ENCODE data around the gene ISCU.
"Not testable (repeated sequence)": the region's sequence is repeated elsewhere in the genome, so short reads cannot be mapped to it uniquely, and the experiment has no call there.

Gene ISCU

DNA sequence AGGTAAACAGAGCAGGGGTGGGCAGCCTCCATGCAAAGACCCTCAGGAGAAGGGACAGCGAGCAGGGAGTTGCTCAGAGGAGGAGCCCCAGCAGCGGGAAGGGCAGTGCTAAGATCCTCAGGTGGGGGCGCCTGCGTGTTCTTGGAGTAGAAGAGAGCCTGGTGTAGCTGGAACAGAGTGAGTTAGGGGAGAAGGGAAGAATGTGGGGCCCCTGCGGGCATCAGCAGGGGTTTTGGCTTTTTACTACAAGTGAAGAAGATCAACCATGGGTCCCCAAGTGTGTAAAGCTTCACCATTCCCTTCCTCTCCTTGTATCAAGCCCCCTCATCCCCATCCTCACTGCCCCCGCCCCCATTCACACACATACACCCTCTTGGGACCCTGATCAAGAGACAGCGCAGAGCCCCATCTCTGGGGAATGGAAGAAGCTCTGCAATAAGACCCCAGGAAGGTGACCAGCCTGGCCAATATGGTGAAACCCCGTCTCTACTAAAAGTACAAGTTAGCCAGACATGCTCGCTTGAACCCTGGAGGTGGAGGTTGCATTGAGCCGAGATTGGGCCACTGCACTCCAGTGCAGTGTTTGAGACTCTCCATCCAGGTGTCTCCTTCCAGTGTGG lies 45.7 kb downstream of the ISCU start:
- no peak for DNase-seq

DNA sequence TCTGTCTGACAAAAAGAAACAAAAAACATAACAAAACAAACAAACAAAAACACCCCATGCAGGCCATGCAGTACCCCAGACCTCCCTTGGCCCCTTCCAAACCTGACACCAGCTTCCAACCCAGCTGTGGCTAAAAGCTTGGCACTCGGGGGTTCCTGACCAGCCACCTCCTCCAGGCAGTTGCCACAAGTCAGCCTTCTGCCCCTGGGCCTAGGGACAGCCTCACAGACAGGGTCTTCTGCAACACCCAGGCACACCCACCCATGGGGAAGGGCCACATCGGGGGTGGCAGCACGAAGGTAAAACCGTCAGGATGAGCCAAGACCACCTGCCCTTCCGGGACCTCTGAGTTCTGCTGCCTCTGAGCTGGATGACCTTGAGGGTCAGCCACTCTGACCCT lies 46.2 kb downstream of the ISCU start:
- no peak for DNase-seq

DNA sequence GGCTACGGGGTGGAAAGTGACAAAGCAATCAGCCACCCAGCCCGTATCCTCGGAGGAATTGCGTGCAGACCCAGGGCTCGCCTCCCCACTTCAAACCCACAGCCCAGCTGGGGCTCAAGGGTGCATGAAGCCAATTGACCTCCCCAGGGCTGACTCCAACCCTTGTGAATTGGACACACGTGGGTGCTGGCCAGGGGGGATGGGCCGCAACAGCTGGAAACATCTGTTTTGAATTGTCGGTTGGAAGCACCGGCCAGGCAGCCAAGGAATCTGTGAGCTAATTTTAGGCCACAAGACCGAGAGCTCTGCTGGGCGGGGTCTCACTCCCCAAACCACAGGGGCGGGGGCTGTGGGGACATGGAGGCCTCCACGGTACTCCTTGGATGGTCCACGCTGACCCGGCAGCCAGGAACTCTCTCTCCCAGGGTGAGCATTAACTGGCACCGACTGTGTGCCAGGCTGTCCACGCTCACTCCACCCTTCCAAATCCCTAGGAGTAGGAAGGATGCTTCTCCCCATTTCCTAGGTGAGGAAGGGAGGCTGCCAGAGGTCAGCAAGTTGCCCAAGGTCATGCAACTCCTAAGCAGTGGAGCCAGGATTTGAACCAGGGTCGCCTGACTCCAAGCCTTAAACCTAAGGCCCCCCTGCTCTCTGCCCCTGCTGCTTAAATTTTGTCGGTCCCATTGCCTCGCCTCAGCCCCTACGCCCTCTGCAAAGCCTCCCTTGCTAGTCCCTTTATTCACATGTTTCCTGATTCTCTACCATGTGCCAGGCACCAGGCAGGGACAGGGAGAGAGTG lies 47.3 kb downstream of the ISCU start:
- no peak for DNase-seq

DNA sequence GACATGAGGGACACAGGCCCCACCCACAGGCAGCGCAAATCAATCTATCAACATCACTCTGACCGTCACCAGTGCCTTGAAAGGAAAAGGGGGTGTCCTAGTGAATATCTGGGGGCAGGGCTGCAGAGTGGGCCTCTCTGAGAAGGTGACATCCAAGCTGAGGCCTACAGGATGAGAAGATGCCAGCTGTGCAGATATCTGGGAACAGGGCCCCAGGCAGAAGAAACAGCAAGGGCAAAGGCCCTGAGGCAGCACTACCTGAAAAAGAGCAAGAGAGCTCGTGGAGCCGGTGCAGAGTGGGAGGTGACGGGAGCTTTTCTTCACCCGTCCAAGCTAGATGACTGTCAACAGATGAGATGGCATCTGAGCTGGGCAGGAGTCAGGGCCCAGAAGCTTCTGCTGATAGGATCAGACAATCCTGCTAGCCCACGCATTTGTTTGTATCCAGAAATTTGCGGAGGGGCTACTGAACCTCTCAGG lies 48.0 kb downstream of the ISCU start:
- no peak for DNase-seq

DNA sequence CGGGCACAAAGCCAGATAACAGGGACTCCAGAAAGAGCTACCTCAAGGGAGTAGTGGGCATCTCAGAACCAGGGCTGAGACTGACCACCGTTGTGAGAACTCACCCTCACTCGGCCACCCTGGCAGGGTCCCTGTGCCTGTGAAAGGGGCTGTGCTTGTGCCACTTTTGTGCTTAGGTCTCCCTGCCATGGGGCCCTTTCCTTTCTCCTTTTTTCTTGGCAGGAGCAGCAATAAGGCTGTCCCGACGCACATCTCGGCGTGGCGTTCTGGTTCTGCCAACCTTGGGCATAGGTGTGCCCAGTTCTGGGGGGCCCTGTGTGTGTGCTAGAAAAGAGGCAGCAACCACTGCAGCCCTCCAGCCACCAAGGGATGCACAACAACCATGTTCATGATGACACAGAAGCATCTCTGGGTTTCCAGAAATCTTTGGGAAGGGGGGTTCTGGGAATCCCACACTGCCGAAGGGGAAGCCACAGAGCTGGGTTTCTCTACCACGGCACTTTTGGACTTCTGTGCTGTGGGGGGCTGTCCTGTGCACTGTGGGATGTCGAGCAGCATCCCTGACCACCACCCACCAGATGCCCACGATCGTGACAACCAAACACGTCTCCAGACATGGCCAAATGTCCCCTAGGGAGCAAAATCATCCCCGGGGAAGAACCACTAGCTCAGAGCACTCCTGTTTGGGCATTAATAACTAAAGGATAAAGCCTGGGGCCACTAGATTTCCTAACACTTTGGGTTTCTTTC lies 48.6 kb downstream of the ISCU start:
- DNase-seq = no peak

DNA sequence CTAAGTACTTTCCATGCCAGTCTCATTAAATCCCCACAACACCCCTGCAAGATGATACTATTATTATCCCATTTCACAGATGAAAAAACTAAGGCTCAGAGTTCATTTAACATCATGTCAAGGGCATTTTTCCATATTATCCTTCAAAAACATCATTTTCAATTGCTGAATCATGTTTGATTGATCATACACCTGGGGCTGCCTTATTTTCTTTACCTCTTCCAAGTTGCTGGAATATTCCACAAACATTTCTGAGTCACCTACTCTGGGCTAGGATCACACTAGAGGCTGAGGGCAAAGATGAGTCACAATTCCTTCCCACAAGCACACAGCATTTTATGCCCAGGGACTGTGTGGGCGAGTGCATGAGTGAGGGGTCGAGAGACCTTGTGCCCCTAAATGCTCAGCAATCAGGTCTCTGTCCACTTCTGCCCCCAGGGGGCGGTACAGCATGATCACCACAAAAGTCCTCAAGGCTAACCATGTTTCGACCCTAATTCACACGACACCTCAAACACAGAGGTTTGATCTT lies 49.6 kb downstream of the ISCU start:
- DNase-seq = no peak

DNA sequence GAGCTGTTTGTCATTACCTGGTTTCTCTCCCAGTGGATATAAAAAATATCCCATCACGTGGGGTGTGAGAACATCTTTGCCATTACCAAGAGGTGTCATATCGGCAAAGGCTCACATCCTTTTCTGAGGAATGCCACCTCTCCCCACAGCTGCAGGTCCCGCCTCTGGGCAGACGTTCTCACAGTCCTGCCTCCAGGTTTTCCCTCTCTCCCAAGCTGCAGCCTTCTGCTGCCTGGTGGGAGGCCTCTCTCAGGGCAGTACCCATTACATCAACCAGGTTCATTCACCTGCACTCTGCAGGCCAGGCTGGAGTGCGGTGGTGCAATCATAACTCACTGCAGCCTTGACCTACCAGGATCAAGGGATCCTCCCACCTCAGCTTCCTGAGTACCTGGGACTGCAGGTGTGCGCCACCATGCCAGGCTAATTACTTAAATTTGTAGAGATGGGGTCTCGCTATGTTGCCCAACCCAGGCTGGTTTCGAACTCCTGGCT lies 50.4 kb downstream of the ISCU start:
- DNase-seq = no peak

DNA sequence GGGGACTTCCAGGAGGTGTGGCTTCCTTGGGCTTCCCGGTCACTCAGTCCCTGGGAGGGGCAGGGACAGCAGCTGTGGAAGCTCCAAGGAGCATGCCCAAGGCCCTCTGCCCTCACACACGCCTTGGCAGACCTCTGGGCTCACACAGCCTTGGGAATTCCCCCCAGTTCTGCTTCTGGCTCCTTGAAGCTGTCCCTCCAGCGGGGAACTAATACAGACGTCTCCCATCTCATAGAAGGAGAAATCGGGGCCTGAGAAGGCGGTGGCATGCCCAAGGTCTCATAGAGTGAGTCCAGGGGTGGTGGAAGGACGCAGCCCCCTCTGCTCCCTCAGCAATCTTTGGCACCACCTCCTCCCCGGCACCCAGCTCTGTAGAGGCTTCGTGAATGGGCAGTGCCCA lies 51.2 kb downstream of the ISCU start:
- no peak for DNase-seq

DNA sequence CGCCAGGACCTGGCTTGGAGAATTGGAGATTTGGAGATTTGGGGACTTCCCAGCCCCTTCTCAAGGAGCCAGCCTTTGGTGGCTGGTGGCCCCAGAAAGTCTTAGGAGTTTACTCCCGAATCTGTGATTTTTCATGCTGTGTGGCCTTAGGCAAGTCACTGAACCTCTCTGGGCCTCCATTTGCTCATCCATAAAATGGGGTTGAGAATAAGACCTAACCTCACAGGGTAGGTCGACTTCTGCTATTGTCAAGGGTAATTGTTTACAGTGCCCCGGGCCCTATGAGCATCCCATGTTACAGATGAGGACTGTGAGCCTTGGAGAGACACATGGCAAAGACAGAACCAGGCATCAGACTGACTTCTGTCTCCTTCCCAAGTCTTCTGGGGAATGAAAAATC lies 51.6 kb downstream of the ISCU start:
- DNase-seq = no peak

DNA sequence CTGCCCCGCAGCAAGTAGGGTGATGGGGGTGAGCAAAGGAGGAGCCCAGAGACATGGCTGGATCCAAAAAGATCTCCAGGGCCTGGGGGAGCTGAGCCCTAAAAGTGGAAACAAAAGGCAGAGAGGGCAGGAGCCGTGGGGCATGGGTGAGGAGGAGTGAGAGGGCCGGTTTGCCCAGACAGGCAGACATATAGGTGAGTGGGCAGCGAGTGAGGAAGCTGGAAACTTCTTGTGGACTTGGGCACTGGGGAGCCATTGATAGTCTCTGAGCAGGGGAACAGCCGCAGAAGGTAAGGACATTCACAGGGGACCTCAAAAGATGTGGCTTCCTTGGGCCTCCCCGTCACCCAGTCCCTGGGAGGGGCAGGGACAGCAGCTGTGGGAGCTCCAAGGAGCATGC lies 52.2 kb downstream of the ISCU start:
- no peak for DNase-seq

DNA sequence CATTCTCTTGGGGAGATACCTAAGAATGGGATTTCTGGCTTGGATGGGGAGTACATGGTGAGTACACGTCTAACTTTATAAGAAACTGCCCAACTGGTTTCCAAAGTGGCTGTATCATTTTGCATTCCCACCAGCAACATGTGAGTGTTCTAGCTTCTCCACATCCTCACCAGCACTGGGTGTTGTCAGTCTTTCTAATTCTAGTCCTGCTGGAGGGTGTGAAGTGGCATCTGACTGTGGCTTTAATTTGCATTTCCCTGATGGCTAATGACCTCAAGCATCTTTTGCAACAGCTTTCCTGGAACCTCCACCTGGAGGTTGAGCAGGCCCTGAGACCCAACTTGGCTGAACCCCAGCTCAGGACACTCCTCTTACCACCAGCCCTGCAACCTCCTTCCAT lies 53.5 kb downstream of the ISCU start:
- DNase-seq = no peak

DNA sequence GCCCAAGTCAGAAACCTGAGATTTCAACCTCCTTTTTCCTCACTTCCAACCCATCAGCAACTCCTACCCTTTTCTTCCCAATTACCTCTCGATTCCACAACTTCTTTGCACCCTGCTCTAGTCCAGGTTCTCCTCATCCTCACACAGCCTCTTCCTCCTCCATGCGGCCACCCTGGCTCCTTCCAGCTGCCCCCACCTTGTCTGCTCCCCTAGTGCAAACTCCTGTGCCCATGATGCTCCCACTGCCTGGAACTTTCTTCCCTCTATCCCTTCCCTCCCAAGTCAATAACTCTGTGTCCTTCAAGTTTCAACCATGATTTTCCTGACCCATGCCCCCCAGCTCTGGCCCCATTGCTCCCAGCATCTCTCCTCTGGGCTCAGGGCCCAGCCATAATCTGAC lies 54.0 kb downstream of the ISCU start:
- no peak for DNase-seq

DNA sequence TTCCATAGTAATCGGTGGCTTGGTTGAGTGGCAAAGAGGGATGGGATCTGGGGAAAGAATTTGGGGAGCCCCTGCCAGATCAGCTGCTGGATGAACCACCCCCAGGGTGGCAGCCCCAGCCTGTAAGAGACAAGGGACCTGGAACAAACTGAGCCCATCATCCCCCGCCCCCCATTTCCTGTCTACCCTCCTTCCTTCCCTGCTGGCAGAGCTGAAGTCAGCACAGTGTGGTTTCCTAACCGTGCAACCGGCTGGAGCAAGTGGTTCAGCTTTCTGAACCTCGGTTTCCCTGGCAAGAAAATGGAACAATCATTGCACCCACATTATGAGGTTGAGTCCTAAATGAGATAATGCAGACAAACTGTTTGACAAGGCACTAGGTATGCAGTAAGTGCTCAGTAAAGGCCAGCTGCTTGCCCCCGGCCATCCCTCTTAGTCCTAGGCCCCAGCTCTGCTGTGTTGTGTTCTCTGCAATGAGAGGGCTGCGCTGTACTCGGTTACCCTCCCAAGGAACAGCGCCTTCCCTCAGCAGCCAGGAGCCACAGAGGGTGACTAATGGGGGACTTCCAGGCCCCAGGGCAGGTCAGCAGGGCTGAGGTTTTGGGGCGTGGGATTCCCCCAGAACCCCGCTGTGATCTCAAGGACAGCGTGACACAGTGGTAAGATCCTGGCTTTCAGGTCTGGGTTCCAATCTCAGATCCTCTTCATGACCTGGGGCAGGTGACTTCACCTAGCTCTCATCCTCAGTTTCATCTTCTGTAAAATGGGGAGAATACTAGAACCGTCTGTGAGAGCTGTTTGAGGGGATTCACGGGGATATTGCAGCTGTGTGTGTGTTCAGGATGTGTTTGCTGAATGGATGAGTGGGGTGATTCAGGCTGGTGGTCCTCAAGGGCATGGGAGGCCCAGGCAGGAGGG lies 54.8 kb downstream of the ISCU start:
- DNase-seq = peak; percentile 65

DNA sequence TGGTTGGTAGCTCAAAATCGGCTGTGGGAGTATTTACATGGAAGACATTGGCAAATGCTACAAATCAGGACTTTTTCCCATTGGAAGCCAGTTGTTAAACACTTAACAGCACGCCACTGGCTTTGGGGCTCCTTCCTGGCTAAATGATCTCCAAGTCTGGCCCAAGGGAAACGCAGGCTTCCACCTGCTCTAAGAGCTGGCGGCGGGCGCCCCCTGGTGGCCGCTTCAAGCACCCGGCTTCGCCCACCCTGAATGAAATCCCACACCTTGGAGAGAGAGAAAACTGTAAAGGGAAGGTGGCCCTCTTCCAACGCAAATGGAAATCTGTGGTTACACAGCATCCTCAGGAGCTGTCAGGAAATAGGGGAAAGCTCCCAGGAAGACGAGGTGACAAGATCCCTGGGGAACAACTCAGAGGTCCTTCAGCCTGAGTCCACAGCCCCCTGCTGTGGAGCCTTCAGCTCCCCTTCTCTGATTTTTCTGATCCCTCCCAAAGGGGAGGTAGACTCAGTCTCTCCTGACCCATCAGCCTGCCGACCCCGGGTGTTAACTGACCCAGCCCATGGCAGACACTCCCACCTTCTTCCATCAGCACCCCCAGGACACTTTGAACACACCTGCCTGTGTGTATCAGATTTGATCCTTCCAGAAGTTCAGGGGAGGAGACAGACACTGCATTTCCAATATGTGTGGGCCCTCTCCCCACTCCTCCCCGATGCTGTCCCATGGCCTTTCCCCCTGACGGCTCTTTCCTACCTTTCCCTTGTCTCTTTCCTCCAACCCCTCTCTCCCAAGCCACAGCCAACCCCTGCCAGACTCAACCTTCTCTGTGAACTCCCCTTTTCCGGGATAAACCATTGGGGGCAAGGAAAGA lies 55.9 kb downstream of the ISCU start:
- DNase-seq = peak; percentile 39

DNA sequence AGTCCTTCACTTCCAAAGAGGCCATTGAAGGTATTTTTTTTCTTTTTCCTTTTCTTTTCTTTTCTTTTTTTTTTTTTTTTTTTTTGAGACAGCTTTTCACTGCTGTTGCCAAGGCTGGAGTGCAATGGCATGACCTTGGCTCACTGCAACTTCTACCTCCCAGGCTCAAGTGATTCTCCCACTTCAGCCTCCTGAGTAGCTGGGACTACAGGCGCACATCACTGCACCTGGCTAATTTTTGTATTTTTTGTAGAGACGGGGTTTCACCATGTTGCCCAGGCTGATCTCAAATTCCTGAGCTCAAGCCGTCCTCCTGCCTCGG lies 56.5 kb downstream of the ISCU start:
- DNase-seq = not testable (repeated sequence)

All from GF-D8 (cell line).